GM12874 (cell line): ENCODE measurements around the gene ZC3H13.

Experiments used
- TF ChIP-seq, protein P1 (sequence below): IDR thresholded peaks from 2 replicates; pipeline ENCODE4 v1.5.1; 2011; ENCODE audit warnings: low read depth, mild to moderate bottlenecking, control low read depth, low read length, moderate library complexity; ENCODE audit not compliant: insufficient read depth

The ZC3H13 gene

GRCh38 chr13:45951166-45951565 is 101.4 kb downstream of the ZC3H13 start:
- TF ChIP-seq, protein P1, sequence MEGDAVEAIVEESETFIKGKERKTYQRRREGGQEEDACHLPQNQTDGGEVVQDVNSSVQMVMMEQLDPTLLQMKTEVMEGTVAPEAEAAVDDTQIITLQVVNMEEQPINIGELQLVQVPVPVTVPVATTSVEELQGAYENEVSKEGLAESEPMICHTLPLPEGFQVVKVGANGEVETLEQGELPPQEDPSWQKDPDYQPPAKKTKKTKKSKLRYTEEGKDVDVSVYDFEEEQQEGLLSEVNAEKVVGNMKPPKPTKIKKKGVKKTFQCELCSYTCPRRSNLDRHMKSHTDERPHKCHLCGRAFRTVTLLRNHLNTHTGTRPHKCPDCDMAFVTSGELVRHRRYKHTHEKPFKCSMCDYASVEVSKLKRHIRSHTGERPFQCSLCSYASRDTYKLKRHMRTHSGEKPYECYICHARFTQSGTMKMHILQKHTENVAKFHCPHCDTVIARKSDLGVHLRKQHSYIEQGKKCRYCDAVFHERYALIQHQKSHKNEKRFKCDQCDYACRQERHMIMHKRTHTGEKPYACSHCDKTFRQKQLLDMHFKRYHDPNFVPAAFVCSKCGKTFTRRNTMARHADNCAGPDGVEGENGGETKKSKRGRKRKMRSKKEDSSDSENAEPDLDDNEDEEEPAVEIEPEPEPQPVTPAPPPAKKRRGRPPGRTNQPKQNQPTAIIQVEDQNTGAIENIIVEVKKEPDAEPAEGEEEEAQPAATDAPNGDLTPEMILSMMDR: no peak

GRCh38 chr13:45950386-45951000 is 102.1 kb downstream of the ZC3H13 start:
- TF ChIP-seq, protein P1: no peak

DNA sequence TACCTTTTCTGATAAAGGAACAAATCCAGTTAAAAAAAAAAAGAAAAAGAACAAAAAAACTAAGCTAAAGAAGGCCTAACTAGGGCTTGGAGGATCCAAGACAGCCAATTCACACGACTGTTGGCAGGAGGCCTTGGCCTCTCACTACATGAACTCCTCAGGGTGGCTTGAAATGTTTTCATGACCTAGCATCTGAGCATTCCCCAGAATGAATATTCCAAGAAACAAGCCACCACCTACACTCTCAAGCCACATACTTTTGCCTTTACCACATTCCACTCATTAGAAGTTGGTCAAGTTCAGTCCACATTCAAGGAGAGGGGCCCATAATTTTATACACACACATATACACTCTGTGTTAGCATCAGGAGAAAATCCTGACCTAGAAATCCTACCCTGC is 103.4 kb downstream of the ZC3H13 start:
- TF ChIP-seq, protein P1: no peak

- TF ChIP-seq, protein P1: no peak
Observed at GRCh38 chr13:45943965-45944364, 108.6 kb downstream of the ZC3H13 start.

DNA sequence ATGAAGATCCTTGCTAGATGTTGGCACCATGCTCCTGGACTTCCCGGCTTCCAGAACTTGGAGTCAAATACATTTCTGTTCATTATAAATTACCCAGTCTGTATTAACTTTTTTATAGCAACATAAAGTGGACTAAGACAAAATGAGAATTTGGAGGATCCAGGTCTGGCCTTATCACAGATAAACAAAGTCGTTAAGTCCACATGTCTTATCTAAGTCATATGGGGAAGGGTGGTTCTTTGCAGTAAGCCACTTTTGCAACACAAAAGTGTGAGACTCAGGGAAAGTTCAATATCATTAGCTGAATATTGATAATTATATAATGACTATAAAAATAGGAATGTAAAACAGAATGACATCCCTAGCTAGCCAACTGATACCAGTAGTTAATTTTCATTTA is 109.4 kb downstream of the ZC3H13 start:
- TF ChIP-seq, protein P1: no peak

DNA sequence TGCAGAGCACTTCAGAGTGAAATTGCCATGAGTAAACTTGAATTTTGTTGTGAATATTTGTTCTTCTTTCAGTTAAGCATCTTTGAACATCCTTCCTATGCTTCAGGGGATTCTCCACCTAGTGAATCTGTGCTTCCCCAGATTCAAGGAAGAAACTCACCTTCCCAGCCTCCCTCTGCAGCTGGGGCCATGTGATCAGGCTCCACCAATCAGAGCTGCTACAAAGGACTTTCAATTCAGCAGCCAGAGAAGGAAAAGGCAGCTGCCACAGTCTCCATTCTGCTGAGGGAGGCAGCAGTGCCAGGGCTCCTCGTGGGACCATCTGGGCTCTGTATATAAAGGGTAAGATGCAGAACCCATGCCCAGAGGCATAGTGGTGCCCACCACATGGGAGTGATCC is 111.3 kb downstream of the ZC3H13 start:
- TF ChIP-seq, protein P1: no peak

DNA sequence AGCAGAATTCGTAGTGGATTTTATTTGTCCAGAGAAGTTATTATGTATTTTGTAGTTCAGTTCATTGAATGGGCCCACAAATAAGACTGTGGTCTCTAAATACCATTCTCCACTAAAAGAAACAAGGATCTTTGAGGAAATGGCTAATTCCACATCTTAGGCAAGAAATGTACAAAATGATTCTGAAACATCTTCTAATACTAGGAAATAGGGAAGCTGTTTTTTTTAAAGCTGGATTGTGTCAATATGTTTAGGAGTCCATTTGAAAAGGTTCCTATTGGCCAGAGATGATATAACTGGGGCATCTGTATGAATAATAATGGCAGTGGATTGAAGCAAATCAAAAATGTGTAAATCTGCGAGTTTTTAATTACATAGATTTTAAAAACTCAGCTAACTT is 112.5 kb downstream of the ZC3H13 start:
- TF ChIP-seq, protein P1: no peak
